ENCODE results near the gene NDNF. TPM values are rescaled to one million over a fixed set of nuclear protein-coding genes. Genes with fewer than 3 reads are reported as not detected.

Gene NDNF
- total RNA-seq, 1 experiment from 2014 or later: 2.0 TPM

DNA sequence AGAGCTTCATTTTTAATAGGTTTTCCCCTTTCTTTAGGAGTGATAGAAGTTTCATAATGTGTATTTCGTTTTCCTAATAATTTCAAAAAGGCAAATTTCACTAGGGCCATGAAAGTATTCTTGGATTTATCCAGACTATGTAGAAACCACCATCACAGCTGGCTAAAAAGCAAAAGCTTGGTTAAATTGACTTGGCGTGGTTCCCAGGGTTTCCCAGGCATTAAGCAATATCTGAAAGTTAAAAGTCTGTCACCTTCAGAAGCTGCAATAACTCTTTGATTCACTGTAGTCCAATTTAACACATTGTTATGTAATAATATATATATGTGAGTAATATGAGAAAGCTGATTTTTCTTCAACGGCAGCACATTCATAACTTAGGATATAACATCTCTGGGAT lies 38.3 kb downstream of the NDNF start:
- DNase-seq (ENCODE audit: low read depth): no peak
- in situ Hi-C loops (cut with HindIII; ENCODE audit: low pct_unique_long_range_greater_than_20kb, low sequenced_read_pairs): no loop called here

DNA sequence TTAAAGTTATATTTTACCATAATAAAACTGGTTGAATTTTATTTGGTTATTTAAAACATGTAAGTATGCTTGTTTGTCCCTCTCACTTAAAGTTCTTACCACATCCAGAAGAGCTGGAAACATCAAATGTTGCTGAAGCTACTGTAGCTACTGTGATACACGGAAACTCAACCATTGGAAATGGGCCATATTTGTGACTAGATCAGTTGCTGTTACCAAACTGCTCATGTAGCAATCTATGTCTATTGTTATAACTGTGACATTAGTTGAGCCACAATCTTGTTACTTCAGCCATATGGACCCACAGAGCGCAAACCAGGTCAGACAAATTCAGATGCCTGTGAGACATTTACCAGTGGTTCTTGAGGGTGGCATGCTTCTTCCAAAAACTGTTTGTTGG lies 41.6 kb downstream of the NDNF start:
- DNase-seq (ENCODE audit: low read depth): no peak
- in situ Hi-C loops (cut with HindIII; ENCODE audit: low pct_unique_long_range_greater_than_20kb, low sequenced_read_pairs): no loop called here

DNA sequence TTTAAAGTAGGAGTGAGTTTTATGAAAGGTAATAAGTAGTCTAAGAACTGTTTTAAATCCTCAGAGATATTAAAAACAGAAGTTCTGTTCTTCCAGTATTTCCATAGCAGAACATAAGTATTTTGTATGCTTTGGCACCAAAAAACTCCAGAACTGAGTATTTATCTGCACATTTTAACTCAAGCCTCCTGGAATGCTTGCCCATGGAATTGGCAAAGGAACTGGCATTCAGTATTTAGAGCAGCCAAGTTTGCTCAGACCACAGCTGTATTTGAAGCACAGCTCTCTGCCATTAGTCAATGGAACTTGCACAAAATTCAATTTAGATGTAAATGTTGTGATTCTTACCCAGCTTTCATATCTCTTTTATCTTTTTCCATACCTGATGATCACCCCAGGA lies 42.2 kb downstream of the NDNF start:
- no peak for DNase-seq (ENCODE audit: low read depth)
- in situ Hi-C loops (cut with HindIII; ENCODE audit: low pct_unique_long_range_greater_than_20kb, low sequenced_read_pairs): no loop called here

DNA sequence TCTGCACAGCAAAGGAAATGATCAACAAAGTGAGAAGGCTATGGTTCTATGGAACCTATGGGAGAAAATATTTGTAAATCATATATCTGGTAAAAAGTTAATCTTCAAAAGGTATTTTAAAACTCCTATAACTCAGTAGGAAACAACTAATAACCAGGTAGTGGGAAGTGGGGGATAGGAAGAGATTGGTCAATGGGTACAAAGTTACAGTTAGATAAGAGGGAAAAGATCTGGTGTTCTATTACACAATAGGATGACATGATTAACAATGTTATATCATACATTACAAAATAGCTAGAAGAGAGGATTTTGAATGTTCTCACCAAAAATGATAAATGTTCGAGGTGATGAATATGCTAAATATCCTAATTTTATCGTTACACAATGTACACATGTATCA lies 46.3 kb downstream of the NDNF start:
- DNase-seq (ENCODE audit: low read depth): no peak
- in situ Hi-C loops (cut with HindIII; ENCODE audit: low pct_unique_long_range_greater_than_20kb, low sequenced_read_pairs): no loop called here

DNA sequence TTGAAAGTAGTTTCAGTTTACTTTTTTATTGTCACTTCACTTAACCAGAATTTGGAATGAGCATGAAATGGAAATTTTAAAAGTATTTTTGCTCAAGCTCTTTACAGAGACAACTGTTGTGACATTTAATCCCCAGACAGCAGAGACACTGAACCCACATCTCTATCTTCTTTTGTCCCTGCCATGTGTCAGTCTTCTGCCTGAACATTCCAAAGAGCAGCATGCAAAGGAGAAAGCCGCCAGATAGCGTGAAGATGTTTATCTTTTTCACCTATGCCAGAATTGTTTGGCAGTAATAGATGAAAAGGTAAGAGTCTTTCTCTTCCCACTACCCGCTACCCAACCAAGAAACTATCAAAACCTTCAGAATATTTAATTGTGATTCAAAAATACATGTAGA lies 46.8 kb downstream of the NDNF start:
- in situ Hi-C loops (cut with HindIII; ENCODE audit: low pct_unique_long_range_greater_than_20kb, low sequenced_read_pairs): no loop called here
- no peak for DNase-seq (ENCODE audit: low read depth)

DNA sequence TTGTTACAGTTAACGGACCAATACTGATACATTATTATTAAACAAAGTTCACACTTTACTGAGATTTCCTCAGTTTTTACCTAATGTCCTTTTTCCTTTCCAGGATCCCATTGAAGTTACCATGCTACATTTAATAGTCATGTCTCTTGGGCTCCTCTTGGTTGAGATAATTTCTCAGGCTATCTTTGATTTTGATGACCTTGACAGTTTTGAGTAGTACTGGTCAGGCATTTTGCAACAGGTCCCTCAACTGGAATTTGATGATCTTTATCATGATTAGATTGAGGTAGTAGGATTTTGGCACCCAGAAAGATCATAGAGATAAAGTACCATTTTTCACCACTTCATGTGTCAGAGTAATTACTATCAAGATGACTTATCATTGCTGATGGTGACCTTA lies 53.8 kb downstream of the NDNF start:
- DNase-seq (ENCODE audit: low read depth): no peak
- in situ Hi-C loops (cut with HindIII; ENCODE audit: low pct_unique_long_range_greater_than_20kb, low sequenced_read_pairs): no loop called here

DNA sequence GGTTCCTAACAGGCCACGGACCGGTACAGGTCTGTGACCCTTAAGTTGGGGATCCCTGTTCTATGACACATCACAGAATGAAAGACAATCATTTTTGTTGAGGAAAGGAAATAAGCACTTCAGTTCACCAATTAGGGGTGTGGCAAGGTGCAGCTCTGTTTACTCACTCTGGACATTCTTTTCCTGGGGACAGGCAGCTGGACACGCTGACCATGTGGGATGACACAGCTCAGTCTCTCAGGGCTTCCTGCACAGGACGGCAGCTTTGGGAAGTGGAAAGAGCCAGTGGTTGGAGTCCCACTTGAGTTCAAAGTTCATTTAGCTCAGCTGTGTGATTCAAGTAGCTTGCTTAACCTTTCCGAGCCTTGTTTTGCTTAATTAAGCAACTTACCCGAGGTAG lies 55.7 kb downstream of the NDNF start:
- in situ Hi-C loops (cut with HindIII; ENCODE audit: low pct_unique_long_range_greater_than_20kb, low sequenced_read_pairs): no loop called here
- no peak for DNase-seq (ENCODE audit: low read depth)

DNA sequence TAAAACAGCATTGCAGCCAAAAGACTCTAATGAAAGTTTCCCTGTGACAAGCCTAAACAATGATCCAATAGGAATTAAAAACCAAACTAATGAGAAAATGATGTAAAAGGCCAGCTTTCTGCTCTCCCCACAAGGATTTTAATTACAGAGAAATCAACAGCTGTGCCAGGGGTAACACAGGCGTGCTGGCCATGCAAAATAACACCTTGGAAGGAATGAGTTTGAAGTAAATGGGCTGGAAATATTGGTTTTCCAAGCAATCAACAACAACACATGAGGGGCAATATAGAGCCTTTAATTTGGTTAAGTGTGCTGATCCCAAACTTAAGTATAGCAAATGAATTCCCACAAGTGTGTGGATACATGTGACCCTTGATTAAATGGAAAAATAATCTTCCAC lies 56.9 kb downstream of the NDNF start:
- in situ Hi-C loops (cut with HindIII; ENCODE audit: low pct_unique_long_range_greater_than_20kb, low sequenced_read_pairs): no loop called here
- no peak for DNase-seq (ENCODE audit: low read depth)

DNA sequence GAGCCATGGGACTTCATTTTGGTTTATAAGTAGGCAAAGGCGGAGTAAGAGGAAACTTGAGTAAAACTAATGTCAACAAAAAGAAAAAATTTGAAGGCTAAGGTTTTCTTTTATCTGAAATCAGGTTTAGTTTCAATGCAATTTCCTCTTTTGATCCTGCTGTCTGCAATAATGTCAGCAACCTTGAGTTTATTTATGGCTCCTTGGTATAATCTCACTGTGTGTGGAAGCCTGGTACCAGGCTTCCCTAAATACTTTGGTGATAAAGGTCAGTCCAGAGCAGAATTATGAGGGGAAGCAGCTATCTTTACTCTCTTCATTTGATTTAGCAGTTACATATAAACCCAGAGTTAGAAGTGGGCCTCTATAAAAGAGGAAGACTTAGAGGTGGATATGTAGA lies 57.8 kb downstream of the NDNF start:
- in situ Hi-C loops (cut with HindIII; ENCODE audit: low pct_unique_long_range_greater_than_20kb, low sequenced_read_pairs): no loop called here
- no peak for DNase-seq (ENCODE audit: low read depth)

DNA sequence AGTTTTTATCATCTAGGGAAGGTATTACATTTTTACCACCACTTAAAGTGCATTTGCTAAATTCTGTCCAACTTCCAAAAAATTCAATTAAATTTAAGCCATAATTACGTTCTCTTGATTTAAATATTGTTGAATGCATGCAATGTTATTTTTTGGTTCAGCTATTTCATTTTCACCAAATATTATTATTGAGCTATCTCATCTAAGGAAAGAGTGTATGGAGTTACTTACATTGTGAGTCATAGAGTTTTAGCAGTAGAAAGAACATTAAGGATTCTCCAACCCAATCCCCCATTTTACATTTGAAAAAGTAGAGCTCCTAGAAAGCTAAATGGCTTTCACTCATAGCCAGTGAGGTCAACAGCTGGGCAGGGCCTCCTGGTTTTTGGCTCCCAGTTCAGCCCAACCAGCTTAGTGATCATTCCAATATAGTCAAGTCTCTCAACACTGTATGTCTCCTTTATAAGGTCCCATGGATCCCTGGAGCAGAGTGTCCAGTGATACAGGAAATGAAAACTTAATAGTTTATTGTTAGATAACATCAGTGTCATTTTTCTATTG lies 60.5 kb downstream of the NDNF start:
- in situ Hi-C loops (cut with HindIII; ENCODE audit: low pct_unique_long_range_greater_than_20kb, low sequenced_read_pairs): no loop called here
- no peak for DNase-seq (ENCODE audit: low read depth)

DNA sequence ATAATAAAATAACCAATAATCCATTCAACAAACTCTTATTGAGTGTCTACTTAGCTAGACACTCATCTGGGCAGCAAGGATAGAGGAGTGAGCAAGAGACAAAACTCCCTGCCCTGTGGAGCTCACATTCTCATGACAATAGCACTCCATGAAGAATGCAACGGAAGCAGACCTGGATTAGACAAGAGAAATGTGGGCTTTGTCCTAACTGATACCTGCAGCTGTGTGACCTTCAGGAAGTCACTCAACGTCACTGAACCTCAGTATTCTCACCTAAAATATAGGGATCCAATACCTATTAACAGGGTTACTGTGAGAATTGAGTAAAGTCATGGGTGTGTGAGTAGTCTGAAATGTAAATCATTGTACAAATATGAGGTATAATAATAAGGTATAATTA lies 61.2 kb downstream of the NDNF start:
- in situ Hi-C loops (cut with HindIII; ENCODE audit: low pct_unique_long_range_greater_than_20kb, low sequenced_read_pairs): no loop called here
- no peak for DNase-seq (ENCODE audit: low read depth)

DNA sequence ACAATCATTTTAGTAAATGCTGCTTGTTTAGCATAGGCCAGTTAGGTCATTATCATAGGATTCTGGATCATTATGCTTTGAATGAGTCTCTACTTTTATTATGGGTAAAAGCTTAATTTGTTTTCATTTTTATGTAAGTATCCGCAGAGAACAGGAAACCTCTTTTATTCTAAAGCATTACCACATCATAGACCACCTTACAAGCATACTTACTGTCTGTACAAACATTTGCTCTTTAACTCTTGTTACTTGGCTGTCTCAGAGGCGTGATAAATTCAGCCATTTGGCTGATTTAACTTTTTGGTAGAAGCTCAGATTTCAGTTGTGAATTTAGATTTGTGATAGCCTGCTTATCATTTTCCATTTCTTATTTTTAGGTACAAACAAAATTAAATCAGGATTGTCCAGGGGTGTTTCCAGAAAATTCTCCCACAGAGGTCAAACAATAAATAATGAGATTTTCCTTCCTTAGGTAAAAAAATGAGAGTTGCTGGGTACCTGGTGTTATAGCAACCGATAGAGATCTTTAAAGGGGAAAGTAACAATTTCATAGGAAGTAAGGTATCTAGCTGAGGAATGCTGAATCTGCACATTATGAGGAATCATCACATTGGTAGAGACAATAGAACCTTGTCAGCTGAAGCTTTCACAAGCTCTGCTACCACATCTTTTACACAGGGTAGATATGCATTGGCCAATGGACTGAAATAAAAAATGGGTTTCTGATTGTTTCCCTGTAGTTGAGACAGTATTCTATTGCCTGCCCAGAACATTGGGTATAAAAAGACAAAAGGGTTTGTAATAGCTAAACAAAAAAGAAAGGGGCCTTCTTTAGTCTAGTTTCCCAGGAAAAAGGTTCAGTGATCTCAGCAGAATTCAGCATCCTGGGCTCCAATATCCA lies 62.5 kb downstream of the NDNF start:
- in situ Hi-C loops (cut with HindIII; ENCODE audit: low pct_unique_long_range_greater_than_20kb, low sequenced_read_pairs): no loop called here
- DNase-seq (ENCODE audit: low read depth): no peak

DNA sequence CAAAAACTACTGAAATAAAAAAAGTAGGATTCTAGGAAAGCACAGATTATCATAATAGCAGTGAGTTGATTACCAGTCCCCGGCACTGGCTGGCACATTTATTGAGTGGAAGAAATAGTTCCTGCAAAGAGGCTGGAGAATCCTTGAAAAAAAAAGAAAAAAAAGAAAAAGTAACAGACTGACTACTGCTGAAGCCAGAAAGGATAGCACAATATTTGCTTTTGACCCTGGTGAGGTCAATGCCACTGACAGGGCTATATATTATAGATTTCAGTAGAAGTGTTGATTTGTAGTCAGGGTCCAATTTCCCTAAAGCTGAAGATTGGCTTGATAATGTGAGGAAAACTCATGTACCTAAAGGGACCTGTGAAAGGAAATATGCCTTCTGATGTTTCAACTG lies 64.7 kb downstream of the NDNF start:
- in situ Hi-C loops (cut with HindIII; ENCODE audit: low pct_unique_long_range_greater_than_20kb, low sequenced_read_pairs): no loop called here
- no peak for DNase-seq (ENCODE audit: low read depth)

DNA sequence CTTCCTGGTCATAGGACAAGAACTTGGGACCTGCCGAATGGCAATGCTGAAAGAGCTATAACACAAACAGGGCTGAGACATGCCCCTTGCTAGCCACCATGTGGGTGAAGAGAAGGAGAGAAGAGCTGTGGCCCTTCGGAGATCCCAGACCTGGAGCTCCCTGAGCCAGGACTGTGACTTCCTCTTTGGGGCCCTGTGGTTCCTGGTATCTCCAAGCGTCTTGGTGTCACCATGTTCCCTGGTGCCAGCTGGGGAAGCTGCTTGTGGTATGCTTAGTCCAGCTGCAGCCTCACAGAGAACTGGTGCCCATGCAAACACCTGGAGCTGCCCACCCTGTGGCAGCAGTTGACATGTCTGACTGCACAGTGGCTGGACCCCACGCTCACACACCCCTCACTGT lies 68.5 kb downstream of the NDNF start:
- in situ Hi-C loops (cut with HindIII; ENCODE audit: low pct_unique_long_range_greater_than_20kb, low sequenced_read_pairs): no loop called here
- DNase-seq (ENCODE audit: low read depth): no peak

DNA sequence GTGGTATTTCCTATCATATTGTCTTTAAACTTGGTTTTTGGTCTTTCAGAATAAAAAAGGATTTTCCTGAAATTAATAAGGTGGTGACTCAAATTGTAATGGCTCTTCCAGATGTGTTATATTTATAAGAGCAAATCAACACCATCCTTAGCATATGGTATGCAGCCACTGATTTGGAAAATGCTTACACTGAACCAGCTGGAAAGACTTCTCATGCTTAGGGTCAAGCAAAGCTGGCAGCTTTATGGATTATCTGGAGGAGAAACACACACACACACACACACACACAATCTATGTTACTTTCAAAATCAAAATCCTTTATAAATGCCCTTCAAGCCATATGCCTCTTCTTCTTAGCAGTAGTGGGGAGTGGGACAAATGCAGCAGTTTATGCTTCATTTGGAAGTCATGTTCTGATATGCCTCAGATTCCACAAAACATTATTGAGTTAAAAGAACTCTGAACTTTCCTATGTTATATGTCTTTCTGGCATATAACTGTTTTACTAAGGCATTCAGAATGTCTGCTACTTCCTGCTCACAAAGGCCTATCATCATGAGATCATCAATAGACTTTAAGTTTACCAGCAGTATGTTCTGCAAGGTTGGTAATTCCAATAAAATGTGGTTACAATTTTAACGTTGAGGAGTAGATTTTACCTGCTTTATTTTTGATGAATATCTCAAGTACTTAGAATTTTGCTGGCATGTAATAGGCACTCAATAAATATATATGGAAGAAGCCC lies 76.9 kb downstream of the NDNF start:
- DNase-seq (ENCODE audit: low read depth): no peak
- in situ Hi-C loops (cut with HindIII; ENCODE audit: low pct_unique_long_range_greater_than_20kb, low sequenced_read_pairs): no loop called here

DNA sequence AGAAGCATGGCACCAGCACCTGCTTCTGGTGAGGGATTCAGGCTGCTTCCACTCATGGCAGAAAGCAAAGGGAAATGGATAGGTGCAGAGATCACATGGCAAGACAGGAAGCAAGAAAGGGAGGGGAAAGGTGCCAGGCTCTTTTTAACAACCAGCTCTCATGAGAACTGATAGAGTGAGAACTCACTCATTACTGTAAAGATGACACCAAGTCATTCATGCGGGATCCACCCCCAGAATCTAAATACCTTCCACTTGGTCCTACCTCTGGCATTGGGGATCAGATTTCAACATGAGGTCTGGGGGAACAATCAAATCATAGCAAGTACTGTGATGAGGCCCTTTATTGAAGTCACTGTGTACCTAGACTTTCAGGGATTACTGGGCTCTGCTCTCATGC lies 77.8 kb downstream of the NDNF start:
- no peak for DNase-seq (ENCODE audit: low read depth)
- in situ Hi-C loops (cut with HindIII; ENCODE audit: low pct_unique_long_range_greater_than_20kb, low sequenced_read_pairs): no loop called here

DNA sequence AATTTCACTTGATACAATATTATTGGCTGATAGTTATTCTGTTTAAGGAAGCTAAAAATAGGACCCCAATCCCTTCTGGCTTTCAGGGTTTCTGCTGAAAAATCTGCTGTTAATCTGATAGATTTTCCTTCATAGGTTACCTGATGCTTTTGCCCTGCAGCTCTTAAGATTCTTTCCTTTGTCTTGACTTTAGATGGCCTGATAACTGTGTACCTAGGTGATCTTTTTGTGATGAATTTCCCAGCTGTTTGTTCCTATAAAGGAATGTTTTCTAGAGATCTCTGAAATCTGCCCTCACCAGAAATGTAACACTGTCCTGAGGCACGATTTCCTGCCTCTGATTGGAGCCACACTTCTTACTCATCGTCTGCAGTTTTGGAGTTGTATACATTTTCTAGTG lies 80.5 kb downstream of the NDNF start:
- no peak for DNase-seq (ENCODE audit: low read depth)
- in situ Hi-C loops (cut with HindIII; ENCODE audit: low pct_unique_long_range_greater_than_20kb, low sequenced_read_pairs): no loop called here

DNA sequence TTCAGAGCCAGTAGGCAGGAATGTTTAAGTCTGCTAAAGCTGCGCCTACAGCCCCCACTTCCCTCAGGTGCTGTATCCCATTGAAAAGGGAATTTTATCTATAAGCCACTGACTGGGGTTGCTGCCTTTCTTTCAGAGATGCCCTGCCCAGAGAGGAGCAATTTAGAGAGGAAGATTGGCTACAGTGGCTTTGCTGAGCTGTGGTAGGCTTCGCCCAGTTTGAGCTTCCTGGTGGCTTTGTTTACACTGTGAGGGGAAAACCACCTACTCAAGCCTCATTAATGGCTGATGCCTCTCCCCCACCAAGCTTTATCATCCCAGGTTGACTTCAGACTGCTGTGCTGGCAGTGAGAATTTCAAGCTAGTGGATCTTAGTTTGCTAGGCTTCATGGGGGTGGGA lies 82.1 kb downstream of the NDNF start:
- no peak for DNase-seq (ENCODE audit: low read depth)
- in situ Hi-C loops (cut with HindIII; ENCODE audit: low pct_unique_long_range_greater_than_20kb, low sequenced_read_pairs): no loop called here
